Measurements from ENCODE around the gene CCDC92B. TPM values are rescaled to one million over a fixed set of nuclear protein-coding genes. Genes with fewer than 3 reads are reported as not detected.

The CCDC92B gene
- not detected in 2 replicates for total RNA-seq (2013; cell fraction: nucleolus; rRNA removed)
- total RNA-seq (2014; rRNA removed) (not detected in 2 replicates), total RNA-seq (2014; rRNA removed; fragmentation: Illumina TruSeq; extraction: Trizol) (not detected in 2 replicates), total RNA-seq (2021) (not detected in 2 replicates), polyA plus RNA-seq (2011; rRNA removed) (not detected in 2 replicates), polyA plus RNA-seq (2014; fragmentation: Illumina TruSeq; extraction: Trizol) (not detected in 2 replicates), polyA plus RNA-seq (2014; fragmentation: Nextera tagmentation; extraction: Ambion mirVana) (not detected), polyA plus RNA-seq (2014; rRNA removed) (not detected in 2 replicates), polyA plus RNA-seq (2016; fragmentation: Nextera tagmentation; extraction: Ambion mirVana) (not detected), polyA minus RNA-seq (2011; rRNA and poly(A)+ RNA removed) (not detected in 2 replicates), Bru-seq, nascent RNA (not detected), BruChase-seq, experiment 1, labeled RNA remaining after a 6-hour chase (not detected), BruChase-seq, experiment 2, labeled RNA remaining after a 2-hour chase (not detected)
- not detected for polyA plus RNA-seq (2011; ENCODE audit: low read depth)
- not detected in 2 replicates for polyA plus RNA-seq (2011; cell fraction: cytosol; rRNA removed)
- not detected in 2 replicates for polyA plus RNA-seq (2011; cell fraction: nucleus; rRNA removed)
- not detected in 2 replicates for polyA plus RNA-seq (2012)
- not detected in 2 replicates for polyA minus RNA-seq (2011; cell fraction: cytosol; rRNA and poly(A)+ RNA removed)
- polyA minus RNA-seq (2011; cell fraction: nucleus; rRNA and poly(A)+ RNA removed): not detected in 2 replicates
- long read RNA-seq, experiment 1: 0 reads
- long read RNA-seq, experiment 2: 0 reads

- in situ Hi-C loops (cut with MboI) (no loop called here), intact Hi-C loops (cut with micrococcal nuclease; ENCODE audit: unreplicated experiment) (no loop called here)
- no peak for FAIRE-seq
- 8% methylated on average over 13 of the region's 76 CpGs for WGBS (ENCODE audit: insufficient coverage, insufficient replicate concordance, low lambda C conversion rate, missing lambda C conversion rate)
- SMC1A ChIA-PET (ENCODE audit: uncharacterized antibody, unreplicated experiment): no interaction called here
- H3K4me1 ChIP-seq (ENCODE audit: control insufficient read depth, insufficient read depth, low read length): no peaks in the 10 kb centered on the region
- H3K79me2 ChIP-seq (ENCODE audit: control insufficient read depth, insufficient read depth, low read length): no peaks in the 10 kb centered on the region
- no peak for TF ChIP-seq RELB (IDR thresholded peaks at IDR 0.05; ENCODE audit: low read depth)
- RAD21 ChIA-PET (ENCODE audit: unreplicated experiment): no interaction called here
- CTCF ChIA-PET: no interaction called here
- H3K9ac ChIP-seq (ENCODE audit: control insufficient read depth, insufficient read depth, low read length): no peak within 1 kb of the TSS
- H4K20me1 ChIP-seq (ENCODE audit: control insufficient read depth, insufficient read depth): 0 out of 2 replicates have a peak, but pooled peaks cover 3% of the 10 kb centered on the region
- no peak within 1 kb of the TSS for H3K27ac ChIP-seq (ENCODE audit: control insufficient read depth, insufficient read depth)
- peaks cover 0 to 3% of the 10 kb centered on the region in 2 experiments; a peak in 2 of 4 replicates for H3K27me3 ChIP-seq (replicated peaks in 1 of 2; ENCODE audit: control insufficient read depth in 2 of 2, insufficient read depth in 2 of 2, low read length in 1 of 2)
- POLR2A ChIA-PET: no interaction called here
- H3K36me3 ChIP-seq (ENCODE audit: control insufficient read depth in 2 of 2, insufficient read depth in 2 of 2, low read length in 1 of 2): no peaks in the 10 kb centered on the region
- no peak for DNase-seq (ENCODE audit: low read depth, low spot score)
- no peak within 1 kb of the TSS for H2AFZ ChIP-seq (ENCODE audit: control insufficient read depth, low read depth, low read length)
- no peak for ATAC-seq
- no TSS peak for BruUV-seq (replicated peaks)
- no peak within 1 kb of the TSS for H3K4me3 ChIP-seq
- H3K4me2 ChIP-seq (ENCODE audit: control insufficient read depth, insufficient read depth): 0 out of 2 replicates have a peak within 1 kb of the TSS, but pooled peaks have one; percentile 26
- no peaks in the 10 kb centered on the region for H3K9me3 ChIP-seq (replicated peaks; ENCODE audit: control insufficient read depth, insufficient read depth, low read length)
Observed at GRCh38 chr17:2749058-2749783, at the start of gene CCDC92B. TSS of gene CCDC92B (minus strand) at chr17:2749652. CDS start at chr17:2735145, 14,507 bp downstream.

All from GM12878 (cell line).